ENCODE results near the gene YWHAG. TPM values are rescaled to one million over a fixed set of nuclear protein-coding genes. Genes with fewer than 3 reads are reported as not detected.

The YWHAG gene
- total and polyA plus RNA-seq, 2 of the 13 experiments (the other 11 are each of a cell fraction or from before 2014, with no cell fraction given), result 36.9 to 67.5 TPM

DNA sequence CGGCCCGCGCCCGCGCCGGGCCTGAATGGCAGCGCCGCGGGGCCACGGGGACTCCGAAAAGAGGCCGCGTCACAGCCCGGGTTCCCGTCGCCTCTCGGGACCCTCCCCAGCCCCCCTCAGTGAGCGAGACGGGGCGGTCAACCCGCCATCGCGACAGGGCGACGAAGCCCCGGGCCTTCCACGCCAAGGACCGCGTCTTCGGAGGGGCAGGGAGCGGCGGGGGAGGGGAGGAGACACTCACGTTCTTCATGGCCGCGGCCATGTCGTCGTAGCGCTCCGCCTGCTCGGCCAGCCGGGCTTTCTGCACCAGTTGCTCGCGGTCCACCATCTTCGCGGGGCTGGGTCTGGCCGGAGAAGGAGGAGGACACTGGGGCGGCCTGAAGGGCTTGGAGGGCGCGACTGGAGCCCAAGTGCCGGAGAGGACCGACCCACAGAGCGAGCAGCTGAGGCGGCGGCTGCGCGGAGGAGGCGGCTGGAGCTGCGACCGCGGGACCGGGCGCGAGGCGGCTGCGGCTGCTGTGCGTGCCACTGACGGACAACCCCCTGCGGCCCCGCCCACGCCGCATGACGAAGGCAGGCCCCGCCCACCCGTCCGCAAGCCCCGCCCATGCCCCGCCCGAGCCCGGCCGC is at the start of gene YWHAG (continued):
- TF ChIP-seq, protein P1, sequence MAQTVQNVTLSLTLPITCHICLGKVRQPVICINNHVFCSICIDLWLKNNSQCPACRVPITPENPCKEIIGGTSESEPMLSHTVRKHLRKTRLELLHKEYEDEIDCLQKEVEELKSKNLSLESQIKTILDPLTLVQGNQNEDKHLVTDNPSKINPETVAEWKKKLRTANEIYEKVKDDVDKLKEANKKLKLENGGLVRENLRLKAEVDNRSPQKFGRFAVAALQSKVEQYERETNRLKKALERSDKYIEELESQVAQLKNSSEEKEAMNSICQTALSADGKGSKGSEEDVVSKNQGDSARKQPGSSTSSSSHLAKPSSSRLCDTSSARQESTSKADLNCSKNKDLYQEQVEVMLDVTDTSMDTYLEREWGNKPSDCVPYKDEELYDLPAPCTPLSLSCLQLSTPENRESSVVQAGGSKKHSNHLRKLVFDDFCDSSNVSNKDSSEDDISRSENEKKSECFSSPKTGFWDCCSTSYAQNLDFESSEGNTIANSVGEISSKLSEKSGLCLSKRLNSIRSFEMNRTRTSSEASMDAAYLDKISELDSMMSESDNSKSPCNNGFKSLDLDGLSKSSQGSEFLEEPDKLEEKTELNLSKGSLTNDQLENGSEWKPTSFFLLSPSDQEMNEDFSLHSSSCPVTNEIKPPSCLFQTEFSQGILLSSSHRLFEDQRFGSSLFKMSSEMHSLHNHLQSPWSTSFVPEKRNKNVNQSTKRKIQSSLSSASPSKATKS (CRISPR knock-in tag; IDR thresholded peaks at IDR 0.05), result no peak
- TF ChIP-seq ZNF235 (CRISPR knock-in tag; IDR thresholded peaks at IDR 0.05; ENCODE audit: borderline replicate concordance), result 0 out of 2 replicates have a peak, but pooled peaks have one; percentile 94
- TF ChIP-seq TBP (CRISPR knock-in tag; IDR thresholded peaks at IDR 0.05), result no peak
- TF ChIP-seq ZNF878 (CRISPR knock-in tag; IDR thresholded peaks at IDR 0.05), result no peak
- peak; percentile 83 for TF ChIP-seq ZMAT3 (CRISPR knock-in tag; conservative IDR thresholded peaks at IDR 0.05)
- TF ChIP-seq PCBP2 (optimal IDR thresholded peaks at IDR 0.05; ENCODE audit: low read depth, low read length, poor library complexity, severe bottlenecking), result no peak
- no peak for TF ChIP-seq ZNF749 (CRISPR knock-in tag; IDR thresholded peaks at IDR 0.05; ENCODE audit: borderline replicate concordance)
- no peak for TF ChIP-seq ZNF510 (CRISPR knock-in tag; IDR thresholded peaks at IDR 0.05; ENCODE audit: low read depth)
- TF ChIP-seq, protein P2, sequence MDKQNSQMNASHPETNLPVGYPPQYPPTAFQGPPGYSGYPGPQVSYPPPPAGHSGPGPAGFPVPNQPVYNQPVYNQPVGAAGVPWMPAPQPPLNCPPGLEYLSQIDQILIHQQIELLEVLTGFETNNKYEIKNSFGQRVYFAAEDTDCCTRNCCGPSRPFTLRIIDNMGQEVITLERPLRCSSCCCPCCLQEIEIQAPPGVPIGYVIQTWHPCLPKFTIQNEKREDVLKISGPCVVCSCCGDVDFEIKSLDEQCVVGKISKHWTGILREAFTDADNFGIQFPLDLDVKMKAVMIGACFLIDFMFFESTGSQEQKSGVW (CRISPR knock-in tag; IDR thresholded peaks at IDR 0.05; ENCODE audit: borderline replicate concordance), result no peak; the same call in 1 of the 2 replicates
- TF ChIP-seq, protein P3, sequence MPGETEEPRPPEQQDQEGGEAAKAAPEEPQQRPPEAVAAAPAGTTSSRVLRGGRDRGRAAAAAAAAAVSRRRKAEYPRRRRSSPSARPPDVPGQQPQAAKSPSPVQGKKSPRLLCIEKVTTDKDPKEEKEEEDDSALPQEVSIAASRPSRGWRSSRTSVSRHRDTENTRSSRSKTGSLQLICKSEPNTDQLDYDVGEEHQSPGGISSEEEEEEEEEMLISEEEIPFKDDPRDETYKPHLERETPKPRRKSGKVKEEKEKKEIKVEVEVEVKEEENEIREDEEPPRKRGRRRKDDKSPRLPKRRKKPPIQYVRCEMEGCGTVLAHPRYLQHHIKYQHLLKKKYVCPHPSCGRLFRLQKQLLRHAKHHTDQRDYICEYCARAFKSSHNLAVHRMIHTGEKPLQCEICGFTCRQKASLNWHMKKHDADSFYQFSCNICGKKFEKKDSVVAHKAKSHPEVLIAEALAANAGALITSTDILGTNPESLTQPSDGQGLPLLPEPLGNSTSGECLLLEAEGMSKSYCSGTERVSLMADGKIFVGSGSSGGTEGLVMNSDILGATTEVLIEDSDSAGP (CRISPR knock-in tag; IDR thresholded peaks at IDR 0.05; ENCODE audit: borderline replicate concordance), result peak; percentile 40
- TF ChIP-seq, protein P4, sequence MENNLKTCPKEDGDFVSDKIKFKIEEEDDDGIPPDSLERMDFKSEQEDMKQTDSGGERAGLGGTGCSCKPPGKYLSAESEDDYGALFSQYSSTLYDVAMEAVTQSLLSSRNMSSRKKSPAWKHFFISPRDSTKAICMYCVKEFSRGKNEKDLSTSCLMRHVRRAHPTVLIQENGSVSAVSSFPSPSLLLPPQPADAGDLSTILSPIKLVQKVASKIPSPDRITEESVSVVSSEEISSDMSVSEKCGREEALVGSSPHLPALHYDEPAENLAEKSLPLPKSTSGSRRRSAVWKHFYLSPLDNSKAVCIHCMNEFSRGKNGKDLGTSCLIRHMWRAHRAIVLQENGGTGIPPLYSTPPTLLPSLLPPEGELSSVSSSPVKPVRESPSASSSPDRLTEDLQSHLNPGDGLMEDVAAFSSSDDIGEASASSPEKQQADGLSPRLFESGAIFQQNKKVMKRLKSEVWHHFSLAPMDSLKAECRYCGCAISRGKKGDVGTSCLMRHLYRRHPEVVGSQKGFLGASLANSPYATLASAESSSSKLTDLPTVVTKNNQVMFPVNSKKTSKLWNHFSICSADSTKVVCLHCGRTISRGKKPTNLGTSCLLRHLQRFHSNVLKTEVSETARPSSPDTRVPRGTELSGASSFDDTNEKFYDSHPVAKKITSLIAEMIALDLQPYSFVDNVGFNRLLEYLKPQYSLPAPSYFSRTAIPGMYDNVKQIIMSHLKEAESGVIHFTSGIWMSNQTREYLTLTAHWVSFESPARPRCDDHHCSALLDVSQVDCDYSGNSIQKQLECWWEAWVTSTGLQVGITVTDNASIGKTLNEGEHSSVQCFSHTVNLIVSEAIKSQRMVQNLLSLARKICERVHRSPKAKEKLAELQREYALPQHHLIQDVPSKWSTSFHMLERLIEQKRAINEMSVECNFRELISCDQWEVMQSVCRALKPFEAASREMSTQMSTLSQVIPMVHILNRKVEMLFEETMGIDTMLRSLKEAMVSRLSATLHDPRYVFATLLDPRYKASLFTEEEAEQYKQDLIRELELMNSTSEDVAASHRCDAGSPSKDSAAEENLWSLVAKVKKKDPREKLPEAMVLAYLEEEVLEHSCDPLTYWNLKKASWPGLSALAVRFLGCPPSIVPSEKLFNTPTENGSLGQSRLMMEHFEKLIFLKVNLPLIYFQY (CRISPR knock-in tag; IDR thresholded peaks at IDR 0.05; ENCODE audit: borderline replicate concordance), result no peak
- TF ChIP-seq, protein P5, sequence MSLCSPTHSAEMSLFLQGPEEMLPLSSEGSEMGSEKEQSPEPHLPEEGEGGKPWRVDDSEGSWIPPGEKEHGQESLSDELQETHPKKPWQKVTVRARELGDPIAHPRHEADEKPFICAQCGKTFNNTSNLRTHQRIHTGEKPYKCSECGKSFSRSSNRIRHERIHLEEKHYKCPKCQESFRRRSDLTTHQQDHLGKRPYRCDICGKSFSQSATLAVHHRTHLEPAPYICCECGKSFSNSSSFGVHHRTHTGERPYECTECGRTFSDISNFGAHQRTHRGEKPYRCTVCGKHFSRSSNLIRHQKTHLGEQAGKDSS (CRISPR knock-in tag; IDR thresholded peaks at IDR 0.05; ENCODE audit: borderline replicate concordance, low read depth), result no peak
- TF ChIP-seq ZNF17 (CRISPR knock-in tag; IDR thresholded peaks at IDR 0.05), result no peak
- no peak for TF ChIP-seq CBFB (CRISPR knock-in tag; IDR thresholded peaks at IDR 0.05)
- peak; percentile 65; the same call in 1 of the 2 replicates for TF ChIP-seq PHF20 (CRISPR knock-in tag; IDR thresholded peaks at IDR 0.05)
- TF ChIP-seq, protein P6, sequence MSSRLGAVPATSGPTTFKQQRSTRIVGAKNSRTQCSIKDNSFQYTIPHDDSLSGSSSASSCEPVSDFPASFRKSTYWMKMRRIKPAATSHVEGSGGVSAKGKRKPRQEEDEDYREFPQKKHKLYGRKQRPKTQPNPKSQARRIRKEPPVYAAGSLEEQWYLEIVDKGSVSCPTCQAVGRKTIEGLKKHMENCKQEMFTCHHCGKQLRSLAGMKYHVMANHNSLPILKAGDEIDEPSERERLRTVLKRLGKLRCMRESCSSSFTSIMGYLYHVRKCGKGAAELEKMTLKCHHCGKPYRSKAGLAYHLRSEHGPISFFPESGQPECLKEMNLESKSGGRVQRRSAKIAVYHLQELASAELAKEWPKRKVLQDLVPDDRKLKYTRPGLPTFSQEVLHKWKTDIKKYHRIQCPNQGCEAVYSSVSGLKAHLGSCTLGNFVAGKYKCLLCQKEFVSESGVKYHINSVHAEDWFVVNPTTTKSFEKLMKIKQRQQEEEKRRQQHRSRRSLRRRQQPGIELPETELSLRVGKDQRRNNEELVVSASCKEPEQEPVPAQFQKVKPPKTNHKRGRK (CRISPR knock-in tag; IDR thresholded peaks at IDR 0.05), result no peak
- peak; percentile 80; the same call in 1 of the 2 replicates for TF ChIP-seq RELA (CRISPR knock-in tag; IDR thresholded peaks at IDR 0.05)
